HepG2 (cell line): Measurements from ENCODE around the gene SLIT3. TPM values are rescaled to one million over a fixed set of nuclear protein-coding genes. Genes with fewer than 3 reads are reported as not detected.

Experiments
- ETV5 ChIP-seq: IDR thresholded peaks from 2 replicates; pipeline ENCODE4 v1.6.1; 2018; ENCODE audit warnings: missing biosample characterization, missing genetic modification reagents, inconsistent platforms, borderline replicate concordance
- PPARG ChIP-seq: conservative IDR thresholded peaks from 2 replicates; pipeline ENCODE4 v1.6.1; 2016; ENCODE audit warnings: missing biosample characterization, missing genetic modification reagents
- RBFOX2 ChIP-seq: fragments of 200-400 bp; formaldehyde crosslinking; IDR thresholded peaks from 2 replicates; pipeline ENCODE4 v1.6.1; 2017; ENCODE audit warnings: low read depth, mild to moderate bottlenecking, low read length
- SRSF1 ChIP-seq: fragments of 200-400 bp; formaldehyde crosslinking; optimal IDR thresholded peaks from 2 replicates; pipeline ENCODE3; 2017; ENCODE audit warnings: mild to moderate bottlenecking, low read depth, low read length, moderate library complexity
- TARDBP ChIP-seq: sonication (generic); formaldehyde crosslinking; IDR thresholded peaks from 2 replicates; pipeline ENCODE4 v1.8.0; 2022; ENCODE audit warnings: mild to moderate bottlenecking, missing genetic modification reagents
- THYN1 ChIP-seq: sonication (generic); formaldehyde crosslinking; IDR thresholded peaks from 2 replicates; pipeline ENCODE4 v1.8.1; 2023; ENCODE audit warnings: low read depth, mild to moderate bottlenecking, moderate library complexity, missing genetic modification reagents, borderline replicate concordance
- ZNF275 ChIP-seq: sonication (generic); formaldehyde crosslinking; IDR thresholded peaks from 2 replicates; pipeline ENCODE4 v1.8.0; 2022; ENCODE audit warnings: missing genetic modification reagents, mild to moderate bottlenecking, inconsistent platforms, borderline replicate concordance
- ZNF337 ChIP-seq: sonication (generic); formaldehyde crosslinking; IDR thresholded peaks from 2 replicates; pipeline ENCODE4 v1.5.1; 2020; ENCODE audit warnings: missing genetic modification reagents, low read depth, mild to moderate bottlenecking, borderline replicate concordance
- ZNF552 ChIP-seq: sonication (generic); formaldehyde crosslinking; IDR thresholded peaks from 2 replicates; pipeline ENCODE4 v1.9.0; 2022; ENCODE audit warnings: missing genetic modification reagents, mild to moderate bottlenecking, borderline replicate concordance
- ZNF879 ChIP-seq: sonication (generic); formaldehyde crosslinking; IDR thresholded peaks from 2 replicates; pipeline ENCODE4 v1.8.1; 2023; ENCODE audit warnings: missing genetic modification reagents
- polyA plus RNA-seq, 8 experiments: library from polyadenylated mRNA; depleted of rRNA in 3 of 8; stranded (reverse) in 7 of 8; unstranded in 1 of 8; fragments of >200 nt; fragmentation: Illumina TruSeq in 4 of 8; extraction: Trizol in 4 of 8; gene quantifications; 2 replicates each; pipeline versions ENCODE4 v1.2.1 to v1.2.3, GENCODE V29; 2011 to 2016; ENCODE audit warnings: low read depth in 4 of 8, missing spikeins in 1 of 8, mixed read lengths in 1 of 8; ENCODE audit not compliant: insufficient read depth in 1 of 8
- total RNA-seq, 5 experiments: library from RNA; depleted of rRNA; stranded (reverse); fragments of >200 nt; fragmentation: Illumina TruSeq; extraction: Trizol; gene quantifications; 2 replicates each; pipeline ENCODE4 v1.2.3, GENCODE V29; 2016; ENCODE audit warnings: low read depth in 1 of 5
- TF ChIP-seq, protein P1 (sequence below): sonication (generic); formaldehyde crosslinking; IDR thresholded peaks from 2 replicates; pipeline ENCODE4 v1.5.0; 2020; ENCODE audit warnings: mild to moderate bottlenecking, missing genetic modification reagents

Gene SLIT3
- total and polyA plus RNA-seq, 2 of the 13 experiments (the other 11 are each of a cell fraction or from before 2014, with no cell fraction given), result not detected

- TF ChIP-seq SRSF1 (no peak), PPARG (CRISPR knock-in tag) (no peak), ETV5 (CRISPR knock-in tag) (no peak), ZNF879 (CRISPR knock-in tag) (no peak), TARDBP (CRISPR knock-in tag) (no peak), ZNF552 (CRISPR knock-in tag) (no peak), THYN1 (CRISPR knock-in tag) (no peak), ZNF337 (no peak), RBFOX2 (no peak), ZNF275 (CRISPR knock-in tag) (no peak)
- TF ChIP-seq, protein P1, sequence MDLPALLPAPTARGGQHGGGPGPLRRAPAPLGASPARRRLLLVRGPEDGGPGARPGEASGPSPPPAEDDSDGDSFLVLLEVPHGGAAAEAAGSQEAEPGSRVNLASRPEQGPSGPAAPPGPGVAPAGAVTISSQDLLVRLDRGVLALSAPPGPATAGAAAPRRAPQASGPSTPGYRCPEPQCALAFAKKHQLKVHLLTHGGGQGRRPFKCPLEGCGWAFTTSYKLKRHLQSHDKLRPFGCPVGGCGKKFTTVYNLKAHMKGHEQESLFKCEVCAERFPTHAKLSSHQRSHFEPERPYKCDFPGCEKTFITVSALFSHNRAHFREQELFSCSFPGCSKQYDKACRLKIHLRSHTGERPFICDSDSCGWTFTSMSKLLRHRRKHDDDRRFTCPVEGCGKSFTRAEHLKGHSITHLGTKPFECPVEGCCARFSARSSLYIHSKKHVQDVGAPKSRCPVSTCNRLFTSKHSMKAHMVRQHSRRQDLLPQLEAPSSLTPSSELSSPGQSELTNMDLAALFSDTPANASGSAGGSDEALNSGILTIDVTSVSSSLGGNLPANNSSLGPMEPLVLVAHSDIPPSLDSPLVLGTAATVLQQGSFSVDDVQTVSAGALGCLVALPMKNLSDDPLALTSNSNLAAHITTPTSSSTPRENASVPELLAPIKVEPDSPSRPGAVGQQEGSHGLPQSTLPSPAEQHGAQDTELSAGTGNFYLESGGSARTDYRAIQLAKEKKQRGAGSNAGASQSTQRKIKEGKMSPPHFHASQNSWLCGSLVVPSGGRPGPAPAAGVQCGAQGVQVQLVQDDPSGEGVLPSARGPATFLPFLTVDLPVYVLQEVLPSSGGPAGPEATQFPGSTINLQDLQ (CRISPR knock-in tag), result no peak
- TF ChIP-seq, all 625 proteins: peak for 0
Observed at GRCh38 chr5:168950241-168950951, 350.5 kb downstream of the SLIT3 start (continued).
